Endothelial cell of umbilical vein (primary cell): ENCODE data around the gene SRSF2. TPM values are rescaled to one million over a fixed set of nuclear protein-coding genes. Genes with fewer than 3 reads are reported as not detected.

Experiments
- BruUV-seq: library from RNA; stranded (reverse); fragments of 400-500 nt; replicated peaks from 2 replicates; lab custom pipeline; 2021; lab: Mats Ljungman, UMichigan
- CTCF ChIA-PET: fragments of 300-600, 350-600 bp; sonication (Branson Sonifier 250); formaldehyde crosslinking; loops from one replicate; lab custom pipeline; 2021; ENCODE audit warnings: antibody characterized with exemption, inconsistent platforms; lab: Charles Lee
- POLR2A ChIA-PET: fragments of 300-600, 350-600 bp; sonication (Branson Sonifier 250); formaldehyde crosslinking; loops from one replicate; lab custom pipeline; 2021; ENCODE audit warnings: antibody characterized with exemption, inconsistent platforms; lab: Charles Lee
- DNase-seq: peaks from one replicate; pipeline ENCODE4 v3.0.0-alpha.2; 2011; ENCODE audit warnings: low read depth, low spot score
- FAIRE-seq: peaks from 2 replicates; lab custom pipeline; 2011; peaks lifted over from hg19 to GRCh38; lab: Jason Lieb, UNC
- H2AFZ ChIP-seq: 2 replicates; pipeline ENCODE4 v1.6.0; 2012; ENCODE audit warnings: low read depth, low read length, control low read depth, inconsistent platforms
- H3K27ac ChIP-seq: 2 replicates; pipeline ENCODE4 v1.5.1; 2011; ENCODE audit warnings: low read depth, mild to moderate bottlenecking, control low read depth, low read length, moderate library complexity; ENCODE audit not compliant: insufficient read depth
- H3K27me3 ChIP-seq, 2 experiments: 2 replicates each; pipeline versions ENCODE4 v1.6.0 to v1.6.1; 2011; ENCODE audit warnings: low read length in 2 of 2, mixed read lengths in 1 of 2; ENCODE audit not compliant: control insufficient read depth in 2 of 2, insufficient read depth in 2 of 2
- H3K36me3 ChIP-seq, 2 experiments: 2 replicates in 1 of 2; 3 replicates in 1 of 2; pipeline ENCODE4 v1.5.1; 2011; ENCODE audit warnings: low read length in 2 of 2, mild to moderate bottlenecking in 1 of 2, moderate library complexity in 1 of 2; ENCODE audit not compliant: control insufficient read depth in 2 of 2, insufficient read depth in 2 of 2; ENCODE audit errors: extremely low read depth in 1 of 2
- H3K4me1 ChIP-seq: 3 replicates; pipeline ENCODE4 v1.5.1; 2011; ENCODE audit warnings: mild to moderate bottlenecking, low read length; ENCODE audit not compliant: control insufficient read depth, insufficient read depth; ENCODE audit errors: extremely low read depth
- H3K4me2 ChIP-seq: 2 replicates; pipeline ENCODE4 v1.6.1; 2011; ENCODE audit warnings: low read length, control low read depth, mixed read lengths; ENCODE audit not compliant: insufficient read depth
- H3K4me3 ChIP-seq, 3 experiments: fragments of 200-600 bp in 1 of 3; sonication (generic), shearing (Covaris generic) in 1 of 3; replicated peaks in 1 of 3; 2 replicates each; pipeline ENCODE4 v1.5.1; 2011 to 2016; ENCODE audit warnings: control low read depth in 3 of 3, low read length in 3 of 3, mild to moderate bottlenecking in 2 of 3, inconsistent platforms in 1 of 3, low read depth in 1 of 3, moderate library complexity in 1 of 3; ENCODE audit not compliant: insufficient read depth in 1 of 3
- H3K79me2 ChIP-seq: 2 replicates; pipeline ENCODE4 v1.6.0; 2012; ENCODE audit warnings: low read length, inconsistent platforms; ENCODE audit not compliant: control insufficient read depth, insufficient read depth
- H3K9ac ChIP-seq: replicated peaks from 2 replicates; pipeline ENCODE3; 2011; ENCODE audit warnings: low read length, control low read depth; ENCODE audit not compliant: insufficient read depth; ENCODE audit errors: extremely low read depth
- H3K9me1 ChIP-seq: replicated peaks from 3 replicates; pipeline ENCODE4 v1.6.0; 2011; ENCODE audit warnings: mild to moderate bottlenecking, low read length; ENCODE audit not compliant: control insufficient read depth, insufficient read depth; ENCODE audit errors: extremely low read depth
- H3K9me3 ChIP-seq: replicated peaks from 2 replicates; pipeline ENCODE4 v1.5.1; 2012; ENCODE audit warnings: low read length, inconsistent platforms; ENCODE audit not compliant: control insufficient read depth, insufficient read depth
- H4K20me1 ChIP-seq: replicated peaks from 2 replicates; pipeline ENCODE3; 2011; ENCODE audit warnings: mild to moderate bottlenecking, low read length; ENCODE audit not compliant: control insufficient read depth, insufficient read depth; ENCODE audit errors: extremely low read depth
- CTCF ChIP-seq, 2 donors: IDR thresholded peaks; 1 replicate in 1 of 2; 2 replicates in 1 of 2; pipeline ENCODE4 v1.5.1; 2011; ENCODE audit warnings: low read length in 2 of 2, mild to moderate bottlenecking in 2 of 2, moderate library complexity in 2 of 2, control low read depth in 1 of 2, inconsistent platforms in 1 of 2, low read depth in 1 of 2; ENCODE audit not compliant: insufficient read depth in 1 of 2; ENCODE audit errors: extremely low read depth in 1 of 2
- EZH2 ChIP-seq: IDR thresholded peaks from 2 replicates; pipeline ENCODE4 v1.6.1; 2012; ENCODE audit warnings: borderline replicate concordance, low read depth, mild to moderate bottlenecking, moderate library complexity, low read length, inconsistent platforms; ENCODE audit not compliant: severe bottlenecking
- FOS ChIP-seq: IDR thresholded peaks from 2 replicates; pipeline ENCODE4 v1.6.1; 2011; ENCODE audit warnings: mild to moderate bottlenecking, low read length, moderate library complexity, borderline replicate concordance; ENCODE audit not compliant: insufficient read depth
- GATA2 ChIP-seq: IDR thresholded peaks from 2 replicates; pipeline ENCODE4 v1.7.0; 2011; ENCODE audit warnings: low read depth, mild to moderate bottlenecking, moderate library complexity, mixed read lengths, low read length; ENCODE audit not compliant: insufficient read length, insufficient read depth
- JUN ChIP-seq: IDR thresholded peaks from 2 replicates; pipeline ENCODE4 v1.6.1; 2011; ENCODE audit warnings: borderline replicate concordance, low read depth; ENCODE audit not compliant: insufficient read length, insufficient read depth
- MAX ChIP-seq: IDR thresholded peaks from 2 replicates; pipeline ENCODE4 v1.6.1; 2011; ENCODE audit not compliant: insufficient read depth, insufficient read length
- MYC ChIP-seq: IDR thresholded peaks from one replicate; pipeline ENCODE4 v1.6.1; 2011; ENCODE audit warnings: mild to moderate bottlenecking, low read depth, low read length
- POLR2A ChIP-seq: IDR thresholded peaks from 2 replicates; pipeline ENCODE4 v1.6.1; 2012; ENCODE audit warnings: low read depth, mild to moderate bottlenecking, control low read depth, low read length
- POLR2AphosphoS5 ChIP-seq: IDR thresholded peaks from 2 replicates; pipeline ENCODE4 v1.6.1; 2012; ENCODE audit warnings: low read depth, mild to moderate bottlenecking, control low read depth, low read length, moderate library complexity; ENCODE audit not compliant: insufficient read depth
- dilution Hi-C: fragments of 300-500 bp; cut with MboI; formaldehyde crosslinking; loops from one replicate; pipeline ENCODE4 v1.15.0; 2019; ENCODE audit warnings: low sequenced_read_pairs; ENCODE audit not compliant: extremely low pct_ligation_motif_present
- intact Hi-C: fragments of 100-400 bp; cut with micrococcal nuclease; formaldehyde crosslinking; loops from one replicate; pipeline ENCODE4 v1.10.0; 2022
- polyA plus RNA-seq, 4 experiments: library from polyadenylated mRNA; depleted of rRNA in 3 of 4; stranded (reverse) in 3 of 4; unstranded in 1 of 4; fragments of >200 nt; gene quantifications; 2 replicates each; pipeline versions ENCODE4 v1.2.1 to v1.2.3, GENCODE V29; 2011 to 2012; ENCODE audit warnings: missing spikeins in 1 of 4
- total RNA-seq: library from RNA; stranded (reverse); gene quantifications from 2 replicates; pipeline ENCODE4 v1.2.3, GENCODE V29; 2021

Gene SRSF2
- total and polyA plus RNA-seq, 2 donors (not counting 3 experiments of a cell fraction or from before 2014, with no cell fraction given) = 283 to 307 TPM

- Histone ChIP-seq H3K9ac (no peak overlapping the region), H3K79me2 (peaks cover 24% of the 10 kb centered on the region), H3K9me1 (no peaks in the 10 kb centered on the region), H3K27ac (no peak overlapping the region), H3K9me3 (no peaks in the 10 kb centered on the region), H3K4me2 (no peak overlapping the region), H3K4me3 (no peak overlapping the region), H4K20me1 (no peaks in the 10 kb centered on the region), H3K36me3 (no peaks in the 10 kb centered on the region), H2AFZ (no peak overlapping the region), H3K27me3 (no peaks in the 10 kb centered on the region), H3K4me1 (peaks cover 26% of the 10 kb centered on the region)
- CTCF ChIA-PET = interaction anchor here (1.2 to 3.3 kb wide), 2 partner anchors 10 to 22 kb away, joined by 3 to 19 read pairs; no protein-coding TSS in a partner anchor
- TF ChIP-seq JUN (no peak), EZH2 (no peak), CTCF (IDR thresholded peaks at IDR 0.05; ENCODE audit: extremely low read depth in 1 of 2, insufficient read depth in 1 of 2, low read depth in 1 of 2, low read length in 2 of 2) (no peak), FOS (no peak), GATA2 (no peak), MAX (no peak), POLR2AphosphoS5 (no peak), POLR2A (no peak), MYC (no peak)
- no TSS peak for BruUV-seq
- intact Hi-C loops = no loop called here
- dilution Hi-C loops = no loop called here
- POLR2A ChIA-PET = no interaction called here
- FAIRE-seq = no peak
- no peak for DNase-seq
These were observed 45.5 kb downstream of the SRSF2 start for GRCh38 chr17:76691379-76692191.
